Measurements from ENCODE around the gene RND1.
"Not testable (repeated sequence)": the region's sequence is repeated elsewhere in the genome, so short reads cannot be mapped to it uniquely, and the experiment has no call there.

Gene RND1

DNA sequence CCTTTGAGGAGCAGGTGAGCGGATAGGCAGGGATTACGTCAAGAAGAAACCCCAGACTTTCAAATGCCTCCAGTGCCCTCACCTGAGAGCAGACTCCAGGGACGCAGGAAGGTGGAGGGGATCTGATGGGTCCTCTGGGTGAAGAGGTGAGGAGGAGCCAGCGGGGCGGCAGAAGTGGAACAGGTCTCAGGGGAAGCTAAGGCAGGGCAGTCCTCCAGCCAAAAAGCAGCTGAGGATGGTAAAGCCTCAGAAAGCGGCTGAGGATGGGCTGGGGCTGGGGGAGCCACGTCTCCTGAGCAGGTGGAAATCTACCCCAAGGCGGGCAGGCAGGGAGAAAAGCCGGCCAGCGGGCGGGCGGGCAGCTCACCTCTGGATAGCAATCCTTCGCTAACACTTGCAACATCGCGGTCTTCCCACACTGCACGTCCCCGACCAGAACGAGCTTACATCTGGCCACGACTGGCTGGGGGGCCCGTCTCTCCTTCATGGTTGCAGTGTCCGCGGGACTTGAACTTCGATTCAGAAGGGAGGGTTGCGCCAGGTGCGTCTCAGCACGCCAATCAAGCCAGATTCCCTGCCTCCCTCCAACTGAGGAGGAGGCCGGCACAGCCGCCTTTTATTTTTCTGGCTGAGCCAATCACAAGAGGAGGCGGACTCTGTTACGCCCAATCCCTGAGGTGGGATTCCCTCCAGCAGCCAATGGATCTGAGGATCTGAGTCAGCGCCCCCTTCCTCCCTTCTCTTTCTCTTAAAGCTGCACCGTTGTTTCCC lies at the start of gene RND1:
Gene RND1, minus strand, starts transcription at position 590 of the 771 bp plus-strand sequence. Its CDS starts 103 bp downstream, at position 487.
- peak; percentile 92 for DNase-seq (ENCODE audit: low spot score)

DNA sequence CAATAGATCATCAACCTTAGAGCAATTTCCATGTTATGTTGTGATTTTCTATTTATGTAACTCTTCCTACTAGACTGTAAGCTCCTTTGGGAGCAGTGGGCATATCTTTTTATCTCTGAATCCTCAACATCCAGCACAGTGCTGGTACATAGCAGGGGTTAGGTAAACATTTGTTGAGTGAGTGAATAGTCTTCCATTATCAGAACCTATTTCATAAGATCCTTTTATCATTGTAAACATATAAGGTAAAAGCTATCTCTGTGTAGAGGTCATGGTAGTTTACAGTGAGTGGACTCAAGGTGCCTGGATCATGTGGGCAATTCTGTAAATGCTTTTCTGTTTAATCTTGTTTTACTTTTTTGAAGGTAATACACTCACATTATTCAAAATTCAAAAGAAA lies 44.5 kb upstream of the RND1 start:
- DNase-seq (ENCODE audit: low spot score), result no peak

DNA sequence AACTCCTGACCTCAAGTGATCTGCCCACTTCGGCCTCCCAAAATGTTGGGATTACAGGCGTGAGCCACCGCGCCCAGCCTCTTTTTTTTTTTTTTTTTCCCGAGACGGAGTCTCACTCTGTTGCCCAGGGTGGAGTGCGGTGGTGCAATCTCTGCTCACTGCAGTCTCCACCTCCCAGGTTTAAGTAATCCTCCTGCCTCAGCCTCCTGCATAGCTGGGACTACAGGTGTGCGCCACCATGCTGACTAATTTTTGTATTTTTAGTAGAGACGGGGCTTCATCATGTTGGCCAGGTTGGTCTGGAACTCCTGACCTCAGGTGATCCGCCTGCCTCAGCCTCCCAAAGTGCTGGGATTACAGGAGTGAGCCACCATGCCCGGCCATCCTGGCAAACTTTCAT lies 44.0 kb upstream of the RND1 start:
- not testable (repeated sequence) for DNase-seq (ENCODE audit: low spot score)

- DNase-seq (ENCODE audit: low spot score), result no peak
These were observed 41.6 kb upstream of the RND1 start for GRCh38 chr12:48907245-48907644.

- peak; percentile 86 for DNase-seq (ENCODE audit: low spot score)
These were observed 38.3 kb upstream of the RND1 start for GRCh38 chr12:48903982-48904411.

GRCh38 chr12:48903363-48903981 lies 37.8 kb upstream of the RND1 start:
- no peak for DNase-seq (ENCODE audit: low spot score)

GRCh38 chr12:48901278-48901677 lies 35.6 kb upstream of the RND1 start:
- peak; percentile 72 for DNase-seq (ENCODE audit: low spot score)

- DNase-seq (ENCODE audit: low spot score), result no peak
These were observed 34.0 kb upstream of the RND1 start for GRCh38 chr12:48899651-48900050.

GRCh38 chr12:48894271-48894670 lies 28.6 kb upstream of the RND1 start:
- no peak for DNase-seq (ENCODE audit: low spot score)

GRCh38 chr12:48890657-48891418 lies 25.2 kb upstream of the RND1 start:
- DNase-seq (ENCODE audit: low spot score), result peak; percentile 75

- no peak for DNase-seq (ENCODE audit: low spot score)
These were observed 24.0 kb upstream of the RND1 start for GRCh38 chr12:48889679-48890078.

DNA sequence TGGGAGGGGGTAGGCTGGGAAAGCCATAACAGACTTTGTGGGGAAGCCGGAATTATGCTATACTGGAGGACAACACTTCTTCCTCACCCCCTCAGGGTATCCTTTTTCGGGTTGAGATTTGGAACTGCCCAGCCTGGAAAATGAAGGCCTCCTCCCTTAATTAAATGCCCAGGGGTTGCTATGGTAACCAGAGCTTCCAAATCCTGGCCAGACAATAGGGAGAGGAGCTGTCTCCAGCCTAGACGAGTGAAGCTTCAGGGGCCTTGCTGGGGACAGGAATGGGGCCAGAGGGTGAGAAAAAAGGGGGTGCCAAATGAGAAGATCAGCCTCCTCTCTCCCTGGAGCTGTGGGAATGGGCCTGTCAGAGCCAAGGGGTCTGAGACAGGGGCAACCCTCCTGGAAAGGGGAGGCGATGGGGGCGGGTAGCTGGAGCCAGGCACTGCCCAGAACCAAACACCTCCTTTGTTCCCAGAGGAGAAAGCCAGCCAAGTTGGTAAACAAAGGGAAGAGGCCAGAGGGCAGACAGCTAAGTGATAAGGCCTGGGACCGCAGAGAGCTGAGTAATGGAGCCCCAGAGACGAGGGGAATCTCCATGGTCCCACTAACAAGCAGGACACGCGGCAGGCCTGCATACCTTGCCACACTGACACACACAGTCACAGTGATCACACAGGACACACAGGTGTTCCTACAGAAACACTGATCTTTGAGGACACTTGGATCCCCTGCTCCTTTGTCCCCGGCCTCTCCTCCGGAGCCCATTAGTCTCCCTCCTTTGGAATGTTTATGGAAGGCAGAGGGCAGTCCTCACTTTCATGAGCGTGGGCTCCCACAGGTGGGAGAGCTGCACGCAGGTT lies 17.9 kb upstream of the RND1 start:
- DNase-seq (ENCODE audit: low spot score), result no peak

- no peak for DNase-seq (ENCODE audit: low spot score)
These were observed 17.3 kb upstream of the RND1 start for GRCh38 chr12:48882972-48883304.

- no peak for DNase-seq (ENCODE audit: low spot score)
These were observed 16.6 kb upstream of the RND1 start for GRCh38 chr12:48882315-48882687.

- DNase-seq (ENCODE audit: low spot score), result no peak
These were observed 16.1 kb upstream of the RND1 start for GRCh38 chr12:48881686-48882314.

DNA sequence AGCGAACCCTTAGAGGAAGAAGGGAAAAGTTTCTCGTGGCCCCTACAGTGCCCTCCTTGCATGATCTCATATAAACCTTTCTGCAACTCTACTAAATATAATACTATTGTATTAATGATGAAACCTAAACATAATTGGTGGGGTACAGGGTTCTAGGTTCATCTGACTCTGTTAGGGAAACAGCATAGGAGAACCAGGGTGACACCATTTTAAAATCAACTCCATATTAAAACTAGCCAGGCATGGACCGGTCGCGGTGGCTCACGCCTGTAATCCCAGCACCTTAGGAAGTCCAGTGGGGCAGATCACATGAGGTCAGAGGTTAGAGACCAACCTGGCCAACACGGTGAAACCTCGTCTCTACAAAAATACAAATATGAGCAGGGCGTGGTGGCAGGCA lies 15.0 kb upstream of the RND1 start:
- DNase-seq (ENCODE audit: low spot score), result no peak

DNA sequence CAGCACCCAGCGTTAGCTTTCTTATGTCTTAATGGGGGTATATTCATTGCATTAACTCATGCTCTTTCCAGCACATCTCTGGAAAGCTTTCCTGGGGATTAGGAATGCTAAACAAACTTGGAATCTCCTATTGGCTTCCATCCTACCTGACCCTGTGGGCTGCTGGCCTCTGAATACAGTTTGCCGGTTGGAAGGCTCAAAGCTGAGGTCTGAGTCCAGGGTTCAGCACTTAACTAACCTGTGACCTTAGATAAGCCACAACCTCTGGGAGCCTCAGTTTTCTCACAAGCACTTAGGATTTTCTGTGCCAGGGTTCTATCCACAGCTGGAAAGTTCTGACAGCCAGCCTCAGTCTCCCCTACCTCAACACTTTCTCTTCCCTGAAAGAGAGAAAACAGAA lies 12.9 kb upstream of the RND1 start:
- DNase-seq (ENCODE audit: low spot score), result no peak

- DNase-seq (ENCODE audit: low spot score), result no peak
These were observed 10.4 kb upstream of the RND1 start for GRCh38 chr12:48875944-48876515.

DNA sequence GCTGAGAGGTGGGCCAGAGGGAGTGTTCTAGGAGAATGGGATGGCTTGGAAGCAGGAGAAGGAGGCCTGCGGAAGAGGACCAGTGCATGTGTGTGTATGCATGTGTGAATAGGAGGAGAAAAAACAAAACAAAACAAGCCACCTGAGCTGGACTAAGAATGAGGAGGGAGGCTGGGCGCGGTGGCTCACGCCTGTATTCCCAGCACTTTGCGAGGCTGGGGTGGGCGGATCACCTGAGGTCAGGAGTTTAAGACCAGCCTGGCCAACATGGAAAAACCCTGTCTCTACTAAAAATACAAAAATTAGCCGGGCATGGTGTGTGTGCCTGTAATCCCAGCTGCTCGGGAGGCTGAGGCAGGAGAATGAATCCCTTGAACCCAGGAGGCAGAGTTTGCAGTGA lies 7.9 kb upstream of the RND1 start:
- not testable (repeated sequence) for DNase-seq (ENCODE audit: low spot score)

DNA sequence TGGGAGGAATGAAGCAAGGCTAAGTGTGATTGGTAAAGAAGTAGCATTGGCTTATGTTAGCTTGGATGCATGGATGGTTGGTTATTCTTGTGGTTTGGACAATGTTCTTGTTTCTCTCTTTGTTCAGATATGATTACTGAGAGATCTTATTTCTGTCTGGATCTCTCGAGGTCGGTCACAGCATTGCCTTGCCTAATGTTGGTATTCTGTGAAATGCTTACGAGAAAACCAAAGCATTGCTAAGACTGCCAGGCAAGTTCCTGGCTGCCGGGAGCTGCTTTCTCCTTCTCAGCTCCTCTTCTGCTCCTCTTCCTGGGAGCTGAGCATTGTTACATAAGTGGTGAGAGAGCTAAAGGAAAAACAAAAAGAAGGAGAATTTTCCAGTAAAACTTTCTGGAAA lies 7.4 kb upstream of the RND1 start:
- no peak for DNase-seq (ENCODE audit: low spot score)

GRCh38 chr12:48869191-48869590 lies 3.5 kb upstream of the RND1 start:
- DNase-seq (ENCODE audit: low spot score), result no peak
